GM12891 (cell line): Measurements from ENCODE around the gene ZNF174.

Source experiments
- DNase-seq: peaks from one replicate; pipeline ENCODE4 v3.0.0; 2011; ENCODE audit warnings: low spot score; ENCODE audit not compliant: insufficient read length
- FAIRE-seq: peaks from 2 replicates; lab custom pipeline; 2011; peaks lifted over from hg19 to GRCh38; lab: Jason Lieb, UNC
- PAX5 ChIP-seq: IDR thresholded peaks from 2 replicates; pipeline ENCODE4 v1.6.1; 2011; ENCODE audit warnings: low read length, moderate library complexity, mild to moderate bottlenecking; ENCODE audit not compliant: insufficient read depth, severe bottlenecking
- POLR2A ChIP-seq: IDR thresholded peaks from 2 replicates; pipeline ENCODE4 v1.6.1; 2011; ENCODE audit warnings: low read depth, low read length, control low read depth
- POLR2AphosphoS5 ChIP-seq: IDR thresholded peaks from 2 replicates; pipeline ENCODE4 v1.6.1; 2011; ENCODE audit warnings: low read depth, low read length, control low read depth
- POU2F2 ChIP-seq: IDR thresholded peaks from 2 replicates; pipeline ENCODE4 v1.6.1; 2011; ENCODE audit warnings: low read depth, mild to moderate bottlenecking, control low read depth, low read length, moderate library complexity
- SPI1 ChIP-seq: IDR thresholded peaks from 2 replicates; pipeline ENCODE4 v1.6.1; 2011; ENCODE audit warnings: low read depth, low read length, control low read depth
- TAF1 ChIP-seq: IDR thresholded peaks from 2 replicates; pipeline ENCODE4 v1.6.1; 2011; ENCODE audit warnings: low read depth, low read length, control low read depth

Gene ZNF174

GRCh38 chr16:3377917-3378316, 23.1 kb upstream of the ZNF174 start:
- TF ChIP-seq POU2F2 = no peak
- DNase-seq = no peak
- FAIRE-seq = no peak

DNA sequence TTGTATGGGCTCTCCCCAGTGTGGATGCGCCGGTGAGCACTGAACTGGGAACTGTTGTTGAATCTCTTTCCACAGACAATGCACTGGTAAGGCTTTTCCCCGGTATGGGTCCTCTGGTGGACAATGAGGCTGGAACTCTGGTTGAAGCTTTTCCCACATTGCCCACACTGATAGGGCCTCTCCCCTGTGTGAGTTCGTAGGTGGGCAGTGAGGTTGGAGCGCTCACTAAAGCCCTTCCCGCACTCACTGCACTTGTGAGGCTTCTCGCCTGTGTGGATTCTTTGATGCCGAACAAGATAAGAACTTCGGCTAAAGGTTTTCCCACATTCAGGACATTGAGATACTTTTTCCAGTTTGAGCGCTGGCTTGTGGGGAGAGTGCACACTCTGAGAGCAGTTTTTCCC, 18.0 kb upstream of the ZNF174 start:
- TF ChIP-seq POLR2AphosphoS5 = no peak
- FAIRE-seq (no peak), DNase-seq (no peak)

DNA sequence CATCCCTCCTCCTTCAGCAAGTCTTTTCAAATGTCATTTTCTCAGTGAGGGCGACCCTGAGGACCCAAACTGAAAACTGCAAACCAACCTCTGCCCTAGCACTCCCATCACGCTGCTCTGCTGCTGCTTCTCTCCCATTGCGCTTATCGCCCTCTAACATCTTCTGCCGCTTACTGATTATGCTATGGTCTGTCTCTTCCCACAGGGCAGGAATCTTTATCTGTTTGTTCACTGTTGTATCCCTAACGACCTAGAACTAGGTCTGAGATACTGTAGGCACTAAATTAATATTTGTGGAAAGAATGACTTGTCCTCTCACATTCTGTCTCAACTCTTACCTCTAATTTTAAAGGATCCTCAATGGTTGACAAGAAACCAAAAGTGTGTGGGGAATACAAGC, 12.7 kb upstream of the ZNF174 start:
- TF ChIP-seq SPI1 (no peak), POLR2A (no peak), POLR2AphosphoS5 (no peak), TAF1 (no peak), PAX5 (no peak), POU2F2 (no peak)
- FAIRE-seq = no peak
- no peak for DNase-seq

DNA sequence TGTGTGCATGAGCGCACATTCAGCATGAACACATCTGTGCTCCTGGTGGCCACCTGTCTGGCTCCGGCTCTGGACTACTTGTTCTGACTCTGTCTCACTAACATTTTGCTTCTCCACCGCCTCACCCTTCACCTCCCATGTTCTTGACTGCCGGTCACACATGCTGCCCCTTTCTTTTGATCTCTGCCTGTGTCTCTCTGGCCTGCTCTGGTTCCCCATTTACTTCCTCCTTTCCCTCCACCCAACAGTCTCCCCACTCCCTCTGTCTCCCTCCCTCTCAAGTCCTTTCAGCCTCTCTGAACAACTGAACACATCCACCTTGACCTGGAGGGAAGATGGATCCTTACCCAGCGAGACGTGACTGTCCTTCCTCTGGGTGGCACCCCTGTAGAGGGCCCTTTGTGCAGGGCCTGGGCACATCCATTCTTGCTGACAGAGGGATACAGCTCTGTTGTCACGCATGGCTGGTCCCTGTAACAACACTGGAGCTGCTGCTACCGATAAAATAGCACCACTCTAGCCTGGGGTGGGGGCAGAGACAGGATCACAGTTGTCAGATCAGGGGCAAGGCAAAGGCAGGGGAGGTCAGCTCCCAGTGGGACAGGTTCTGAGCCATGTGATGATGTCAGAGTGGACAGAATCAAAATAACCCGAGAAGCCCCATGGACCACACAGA, 11.2 kb upstream of the ZNF174 start:
- TF ChIP-seq POLR2AphosphoS5 = no peak
- TF ChIP-seq PAX5 = no peak
- TF ChIP-seq TAF1 = no peak
- no peak for TF ChIP-seq POU2F2
- TF ChIP-seq SPI1 = no peak
- no peak for TF ChIP-seq POLR2A
- no peak for DNase-seq
- FAIRE-seq = no peak

DNA sequence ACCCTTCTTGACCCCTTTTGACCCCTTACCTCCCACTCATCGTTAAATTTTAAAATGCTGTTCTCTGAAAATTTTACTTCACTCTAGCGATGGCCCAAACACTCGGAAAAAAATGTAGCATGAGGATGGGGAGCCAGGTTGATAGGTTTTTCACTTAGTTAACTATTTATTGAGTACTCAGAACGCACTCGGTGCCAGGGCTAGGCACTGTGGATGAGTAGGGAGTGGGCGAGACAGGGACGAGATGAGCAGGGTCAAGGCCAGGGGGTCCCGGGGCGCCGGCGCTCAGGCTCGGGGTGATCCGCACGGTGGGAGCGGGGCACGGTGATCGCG, 603 bp upstream of the ZNF174 start:
- FAIRE-seq (no peak), DNase-seq (no peak)
- TF ChIP-seq SPI1 = no peak
- no peak for TF ChIP-seq POU2F2
- no peak for TF ChIP-seq POLR2A
- TF ChIP-seq PAX5 = no peak
- TF ChIP-seq TAF1 = no peak
- TF ChIP-seq POLR2AphosphoS5 = no peak

- no peak for TF ChIP-seq PAX5
- DNase-seq = peak; percentile 12
- FAIRE-seq = no peak
Measured at GRCh38 chr16:3401719-3402397, 843 bp downstream of the ZNF174 start.

DNA sequence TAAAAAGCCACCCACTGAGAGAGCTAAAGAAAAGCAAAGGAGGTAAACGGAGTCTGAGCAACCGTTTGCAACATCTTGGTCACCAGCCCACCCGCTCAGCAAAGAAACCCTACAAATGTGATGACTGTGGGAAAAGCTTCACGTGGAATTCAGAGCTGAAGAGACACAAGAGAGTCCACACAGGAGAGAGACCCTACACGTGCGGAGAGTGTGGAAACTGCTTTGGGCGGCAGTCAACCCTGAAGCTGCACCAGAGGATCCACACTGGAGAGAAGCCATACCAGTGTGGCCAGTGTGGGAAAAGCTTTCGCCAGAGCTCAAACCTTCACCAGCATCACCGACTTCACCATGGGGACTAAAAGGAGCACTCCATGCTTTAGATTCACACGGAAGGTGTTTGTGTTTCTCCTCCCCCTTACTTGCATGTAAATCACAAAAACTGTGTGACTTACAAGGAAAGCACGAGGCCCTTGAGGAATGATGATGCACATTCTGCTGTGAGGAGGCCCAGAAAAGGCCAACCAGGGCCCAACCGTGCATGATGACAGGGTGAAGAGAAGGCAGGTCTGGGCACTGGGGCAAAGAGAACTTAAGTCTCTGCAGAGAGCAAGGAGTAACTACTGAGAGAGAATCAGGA, 7.7 kb downstream of the ZNF174 start:
- FAIRE-seq = no peak
- no peak for TF ChIP-seq POLR2A
- no peak for TF ChIP-seq PAX5
- no peak for TF ChIP-seq SPI1
- no peak for TF ChIP-seq POLR2AphosphoS5
- TF ChIP-seq TAF1 = no peak
- TF ChIP-seq POU2F2 = no peak
- DNase-seq = no peak

DNA sequence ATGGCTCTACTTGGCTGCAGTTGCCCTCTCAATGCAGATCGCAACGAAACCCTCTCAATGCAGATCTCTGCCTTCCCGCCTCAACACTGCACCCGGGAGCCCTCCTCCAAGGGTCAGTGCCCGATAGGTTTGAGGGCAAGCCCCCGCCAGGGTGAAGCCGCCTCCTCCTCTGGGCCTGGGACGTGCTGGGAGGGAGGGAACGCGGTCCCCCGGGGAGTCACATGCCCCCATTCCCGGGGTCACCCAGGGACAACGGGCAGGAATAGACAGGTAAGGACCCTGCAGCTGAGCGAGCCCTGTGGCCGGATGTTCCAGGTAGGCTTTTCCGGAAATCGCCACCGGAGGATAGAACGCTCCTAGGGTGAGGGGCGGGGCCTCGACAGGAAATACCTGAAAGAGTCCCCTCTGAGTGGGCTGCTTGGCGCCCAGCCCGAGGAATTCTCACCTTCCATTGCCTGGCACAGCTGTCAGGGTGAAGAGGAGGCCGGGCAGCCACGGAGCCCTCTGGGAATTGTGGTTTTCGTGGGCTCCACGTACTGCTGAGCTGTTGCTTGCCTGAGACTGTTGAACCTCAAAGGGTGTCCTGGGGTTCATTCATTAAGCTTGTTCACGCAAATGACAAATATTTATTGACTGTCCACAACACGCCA, 12.8 kb downstream of the ZNF174 start:
- no peak for DNase-seq
- no peak for FAIRE-seq
- no peak for TF ChIP-seq POLR2AphosphoS5
- no peak for TF ChIP-seq SPI1
- no peak for TF ChIP-seq POU2F2
- TF ChIP-seq POLR2A = no peak
- TF ChIP-seq TAF1 = no peak
- TF ChIP-seq PAX5 = no peak

DNA sequence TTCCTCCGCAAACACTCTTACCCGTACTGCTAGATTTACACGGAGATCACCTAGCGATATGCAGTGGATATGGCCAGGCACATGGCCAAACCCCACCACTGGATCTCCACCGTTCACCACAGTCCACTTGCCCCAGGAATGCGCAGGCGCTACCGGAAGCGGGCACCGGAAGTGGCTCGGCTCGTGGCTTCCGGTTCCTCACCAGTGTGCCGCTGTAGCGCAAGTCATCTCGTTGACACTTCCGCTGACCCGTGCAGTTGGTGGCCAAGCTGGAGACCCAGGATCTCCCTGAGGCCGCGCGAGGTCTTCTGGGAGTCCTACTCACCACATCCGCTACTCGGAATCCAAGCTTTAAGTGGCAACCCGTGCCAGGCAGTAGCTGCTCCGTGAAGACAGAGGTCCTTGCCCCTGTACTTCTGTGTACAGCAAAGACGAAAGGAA, 30.8 kb downstream of the ZNF174 start:
- DNase-seq = peak; percentile 42
- TF ChIP-seq TAF1 (no peak), SPI1 (peak; percentile 37; the same call in 1 of the 2 replicates)
- peak; percentile 81 for FAIRE-seq

- TF ChIP-seq PAX5 (no peak), POLR2A (no peak), POLR2AphosphoS5 (no peak), POU2F2 (no peak), TAF1 (no peak), SPI1 (no peak)
- no peak for FAIRE-seq
- no peak for DNase-seq
Measured at GRCh38 chr16:3434373-3434772, 33.4 kb downstream of the ZNF174 start.
